CD4-positive, CD25-positive, alpha-beta regulatory T cell (primary cell): ENCODE measurements around the gene FAM156A. TPM values are rescaled to one million over a fixed set of nuclear protein-coding genes. Genes with fewer than 3 reads are reported as not detected.
"Not testable (repeated sequence)": the region's sequence is repeated elsewhere in the genome, so short reads cannot be mapped to it uniquely, and the experiment has no call there.

Experiments used
- ATAC-seq, 2 donors: fragments of 150-1000 bp; cut with Tn5 transposase; one replicate each; pipeline ENCODE4 v1.10.0; 2021; ENCODE audit warnings: low read depth in 2 of 2, moderate number of reproducible peaks in 2 of 2, moderate library complexity in 1 of 2
- DNase-seq, 3 donors: peaks; one replicate each; pipeline versions ENCODE4 v3.0.0 to v3.0.0-alpha.2; 2012 to 2022; ENCODE audit warnings: mixed read lengths in 1 of 3
- H3K27ac ChIP-seq: one replicate; pipeline ENCODE4 v1.7.0; 2013; ENCODE audit warnings: mild to moderate bottlenecking, low read length; ENCODE audit not compliant: insufficient read depth, poor library complexity, severe bottlenecking
- H3K27me3 ChIP-seq: one replicate; pipeline ENCODE4 v1.7.0; 2013; ENCODE audit warnings: low read length; ENCODE audit not compliant: control insufficient read depth, insufficient read depth
- H3K36me3 ChIP-seq: one replicate; pipeline ENCODE4 v1.7.0; 2013; ENCODE audit warnings: mild to moderate bottlenecking, low read length, moderate library complexity; ENCODE audit not compliant: control insufficient read depth, insufficient read depth
- H3K4me1 ChIP-seq: 2 replicates; pipeline ENCODE4 v1.7.0; 2013; ENCODE audit warnings: mild to moderate bottlenecking, low read length; ENCODE audit not compliant: insufficient read depth, control insufficient read depth, poor library complexity, severe bottlenecking
- H3K4me3 ChIP-seq: one replicate; pipeline ENCODE4 v1.7.0; 2013; ENCODE audit warnings: low read depth, mild to moderate bottlenecking, low read length, moderate library complexity
- H3K9me3 ChIP-seq, 2 experiments: 1 replicate in 1 of 2; 2 replicates in 1 of 2; pipeline ENCODE4 v1.7.0; 2013; ENCODE audit warnings: low read length in 2 of 2, mild to moderate bottlenecking in 1 of 2, moderate library complexity in 1 of 2; ENCODE audit not compliant: control insufficient read depth in 2 of 2
- H3K27ac Mint-ChIP-seq, 3 donors: one replicate each; pipeline ENCODE4 v1.8.0; 2020 to 2022; ENCODE audit warnings: mild to moderate bottlenecking in 3 of 3, mixed read lengths in 3 of 3, moderate library complexity in 2 of 3
- H3K27me3 Mint-ChIP-seq: one replicate; pipeline ENCODE4 v1.8.0; 2022; ENCODE audit warnings: mild to moderate bottlenecking, mixed read lengths
- H3K36me3 Mint-ChIP-seq: one replicate; pipeline ENCODE4 v1.8.0; 2020; ENCODE audit warnings: mixed read lengths
- H3K4me1 Mint-ChIP-seq, 4 donors: one replicate each; pipeline ENCODE4 v1.8.0; 2020 to 2022; ENCODE audit warnings: mixed read lengths in 4 of 4, mild to moderate bottlenecking in 1 of 4
- H3K4me3 Mint-ChIP-seq, 4 donors: one replicate each; pipeline ENCODE4 v1.8.0; 2020 to 2022; ENCODE audit warnings: mild to moderate bottlenecking in 4 of 4, mixed read lengths in 4 of 4, moderate library complexity in 3 of 4
- H3K9me3 Mint-ChIP-seq, 7 donors: one replicate each; pipeline ENCODE4 v1.8.0; 2020 to 2022; ENCODE audit warnings: mixed read lengths in 7 of 7, mild to moderate bottlenecking in 3 of 7, moderate library complexity in 2 of 7
- polyA plus RNA-seq, 4 donors: library from polyadenylated mRNA; unstranded; fragments of 300-500 nt; fragmentation: Illumina TruSeq; gene quantifications; one replicate each; pipeline ENCODE4 v1.2.3, GENCODE V29; 2021
- total RNA-seq: library from RNA; stranded (reverse); gene quantifications from one replicate; pipeline ENCODE4 v1.2.3, GENCODE V29; 2022

Gene FAM156A
- total and polyA plus RNA-seq, 5 donors from 2014 or later = 3.3 to 20.0 (median 3.7) TPM

DNA sequence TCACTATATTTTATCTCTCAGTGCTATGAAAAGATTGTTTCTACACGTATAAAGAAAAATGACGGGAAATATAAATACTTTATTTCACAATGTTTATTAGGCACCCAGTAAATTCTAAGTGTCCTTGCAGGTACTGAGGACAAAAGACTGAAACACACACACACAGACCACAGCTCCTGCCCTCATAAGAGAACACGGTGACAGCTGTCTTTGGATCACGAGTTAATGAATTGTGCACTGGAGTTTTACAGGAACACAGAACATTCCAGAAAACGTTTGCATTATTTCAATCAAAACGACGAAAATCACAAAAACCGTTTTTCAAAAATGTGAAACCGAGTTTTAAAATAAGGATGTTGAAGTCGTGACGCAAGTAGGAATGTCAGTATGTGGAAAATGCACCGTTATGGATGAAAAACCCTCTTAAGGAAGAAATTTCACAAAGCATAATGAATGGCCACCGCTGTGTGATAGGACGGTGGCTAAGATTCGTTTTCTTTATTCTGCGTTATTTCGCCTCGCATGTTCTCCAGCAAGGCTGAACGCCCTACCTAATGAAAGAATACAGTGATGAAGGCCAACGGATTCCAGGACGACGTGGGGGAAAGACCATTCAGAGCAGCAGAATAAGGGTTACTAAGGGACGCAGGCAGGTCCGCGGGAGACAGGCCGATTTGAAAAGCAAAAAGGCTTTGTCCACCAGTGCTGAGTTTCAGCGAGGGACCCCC is 24.2 kb downstream of the FAM156A start:
- Histone ChIP-seq H3K4me3 (peak overlapping the region; percentile 74), H3K36me3 (no peaks in the 10 kb centered on the region), H3K27ac (peak overlapping the region; percentile 94), H3K4me1 (peaks cover 9% of the 10 kb centered on the region), H3K9me3 (no peaks in the 10 kb centered on the region), H3K27me3 (no peaks in the 10 kb centered on the region)
- Mint-ChIP-seq H3K36me3 (peaks cover 4% of the 10 kb centered on the region), H3K4me1 (peaks cover 0 to 19% (median 7%) of the 10 kb centered on the region in 4 donors), H3K27ac (peak overlapping the region; percentile 95 to 100 (median 99)), H3K27me3 (peaks cover 9% of the 10 kb centered on the region), H3K4me3 (peak overlapping the region; percentile 90 to 98 (median 94)), H3K9me3 (peaks cover 0 to 7% (median 0%) of the 10 kb centered on the region in 7 donors)
- no peak for DNase-seq
- peak in 1 of 2 donors; percentile 9 for ATAC-seq

DNA sequence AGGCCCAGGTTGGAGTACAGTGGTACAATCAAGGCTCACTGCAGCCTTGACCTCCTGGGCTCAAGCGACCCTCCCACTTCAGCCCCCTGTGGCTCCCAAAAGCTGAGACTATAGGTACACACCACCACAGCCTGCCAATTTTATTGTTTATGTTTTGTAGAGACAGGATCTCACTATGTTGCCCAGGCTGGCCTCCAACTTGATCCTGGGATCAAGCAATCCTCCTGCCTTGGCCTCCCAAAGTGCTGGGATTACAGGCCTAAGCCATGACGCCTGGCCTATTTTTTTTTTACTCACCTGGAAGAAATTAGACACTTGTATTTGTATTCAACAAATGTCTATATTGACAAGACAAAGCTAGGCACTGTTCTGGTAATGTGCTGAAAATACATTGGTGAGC is 25.1 kb downstream of the FAM156A start:
- ATAC-seq (no peak), DNase-seq (no peak)
- no peaks in the 10 kb centered on the region for H3K27me3 ChIP-seq
- no peaks in the 10 kb centered on the region for H3K36me3 ChIP-seq
- no peak overlapping the region for H3K27ac ChIP-seq
- no peaks in the 10 kb centered on the region for H3K9me3 ChIP-seq
- Mint-ChIP-seq H3K9me3 (peaks cover 0 to 7% (median 0%) of the 10 kb centered on the region in 7 donors), H3K4me3 (peak overlapping the region; percentile 21 to 90 (median 48)), H3K27ac (no peak overlapping the region), H3K27me3 (peaks cover 9% of the 10 kb centered on the region), H3K4me1 (peaks cover 0 to 19% (median 7%) of the 10 kb centered on the region in 4 donors), H3K36me3 (peaks cover 4% of the 10 kb centered on the region)
- no peak overlapping the region for H3K4me3 ChIP-seq
- peaks cover 9% of the 10 kb centered on the region for H3K4me1 ChIP-seq

DNA sequence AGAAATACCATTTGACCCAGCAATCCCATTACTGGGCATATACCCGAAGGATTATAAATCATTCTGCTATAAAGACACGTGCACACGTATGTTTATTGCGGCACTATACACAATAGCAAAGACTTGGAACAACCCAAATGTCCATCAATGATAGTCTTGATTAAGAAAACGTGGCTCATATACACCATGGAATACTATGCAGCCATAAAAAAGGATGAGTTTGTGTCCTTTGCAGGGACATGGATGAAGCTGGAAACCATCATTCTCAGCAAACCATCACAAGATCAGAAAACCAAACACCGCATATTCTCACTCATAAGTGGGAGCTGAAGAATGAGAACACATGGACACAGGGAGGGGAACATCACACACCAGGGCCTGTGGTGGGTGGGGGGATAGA is 28.1 kb downstream of the FAM156A start:
- H3K4me1 Mint-ChIP-seq = peaks cover 0 to 18% (median 10%) of the 10 kb centered on the region in 4 donors
- H3K27me3 ChIP-seq, H3K36me3 Mint-ChIP-seq, ATAC-seq, H3K27ac ChIP-seq, DNase-seq, H3K4me3 Mint-ChIP-seq, H3K4me1 ChIP-seq, H3K4me3 ChIP-seq, H3K9me3 ChIP-seq, H3K27ac Mint-ChIP-seq, H3K9me3 Mint-ChIP-seq, H3K36me3 ChIP-seq: not testable (repeated sequence)
- peaks cover 13% of the 10 kb centered on the region for H3K27me3 Mint-ChIP-seq

DNA sequence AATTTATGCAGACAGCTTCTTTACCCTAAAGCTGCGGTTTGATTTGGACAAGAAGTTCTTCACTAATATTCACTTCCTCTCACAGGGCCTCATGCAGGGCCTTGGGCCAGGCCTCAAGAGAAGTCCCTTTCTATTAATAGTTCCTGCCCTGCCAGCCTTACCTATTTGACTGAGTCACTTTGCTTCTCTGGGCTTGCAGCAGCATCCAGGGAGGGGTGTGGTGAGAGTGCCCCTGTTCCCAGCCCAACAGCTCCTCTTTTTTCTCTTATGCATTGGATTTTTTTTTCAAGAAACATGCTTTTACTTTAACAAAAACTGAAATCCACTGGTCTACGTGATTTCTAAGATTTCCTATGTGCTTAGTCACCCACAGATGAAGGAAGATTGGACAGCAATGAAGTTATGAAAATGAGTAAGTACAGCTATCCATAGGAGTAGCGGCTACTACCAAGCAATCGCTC is 34.5 kb downstream of the FAM156A start:
- no peak for DNase-seq
- H3K36me3 ChIP-seq = no peaks in the 10 kb centered on the region
- peaks cover 16% of the 10 kb centered on the region for H3K27me3 Mint-ChIP-seq
- H3K27ac Mint-ChIP-seq = no peak overlapping the region
- H3K27me3 ChIP-seq = no peaks in the 10 kb centered on the region
- H3K27ac ChIP-seq = no peak overlapping the region
- H3K9me3 ChIP-seq = no peaks in the 10 kb centered on the region
- H3K36me3 Mint-ChIP-seq = no peaks in the 10 kb centered on the region
- H3K4me3 Mint-ChIP-seq = peak overlapping the region in 2 of 4 donors; percentile 15 to 95
- peaks cover 0 to 2% (median 0%) of the 10 kb centered on the region in 7 donors for H3K9me3 Mint-ChIP-seq
- ATAC-seq = no peak
- no peaks in the 10 kb centered on the region for H3K4me1 ChIP-seq
- peaks cover 0 to 20% (median 9%) of the 10 kb centered on the region in 4 donors for H3K4me1 Mint-ChIP-seq
- H3K4me3 ChIP-seq = no peak overlapping the region

DNA sequence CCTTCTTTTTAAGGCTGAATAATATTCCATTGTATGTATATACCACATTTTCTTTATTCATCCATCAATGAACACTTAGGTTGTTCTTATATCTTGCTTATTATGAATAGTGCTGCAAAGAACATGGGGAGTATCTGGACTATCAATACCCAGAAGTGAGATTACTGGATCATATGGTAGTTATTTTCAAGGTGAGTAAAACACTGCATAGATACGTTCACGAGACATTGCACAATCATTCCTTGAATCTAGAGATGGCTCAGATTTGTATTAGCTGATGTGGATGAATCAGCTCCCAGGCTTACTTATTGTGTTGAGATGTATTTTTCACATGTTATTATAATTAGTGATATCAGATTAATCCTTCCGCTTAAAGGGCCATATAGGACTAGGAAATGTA is 43.6 kb downstream of the FAM156A start:
- not testable (repeated sequence) for H3K36me3 ChIP-seq, H3K4me1 Mint-ChIP-seq, H3K4me1 ChIP-seq, H3K27ac ChIP-seq, H3K4me3 Mint-ChIP-seq, ATAC-seq, H3K27me3 ChIP-seq, H3K36me3 Mint-ChIP-seq, DNase-seq, H3K27me3 Mint-ChIP-seq, H3K4me3 ChIP-seq, H3K9me3 ChIP-seq, H3K27ac Mint-ChIP-seq, H3K9me3 Mint-ChIP-seq

DNA sequence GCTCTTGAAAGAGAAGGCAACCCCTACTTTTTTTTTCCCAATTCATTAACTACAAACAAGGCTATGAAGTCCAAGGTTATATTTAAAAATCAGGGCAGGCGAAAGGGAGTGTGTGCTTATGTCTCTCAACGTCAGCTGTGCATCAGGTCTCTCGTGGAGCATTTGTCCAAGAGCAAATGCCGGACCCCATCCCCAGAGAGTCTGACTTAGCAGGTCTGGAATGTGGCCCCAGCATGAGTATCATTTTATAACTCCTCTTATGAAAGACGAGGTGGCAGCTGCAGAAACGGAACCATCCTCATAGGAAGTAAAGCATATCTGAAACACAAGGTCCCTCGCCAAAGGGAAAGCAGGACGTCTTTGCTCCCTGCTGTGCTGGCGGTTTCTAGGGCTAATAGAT is 44.6 kb downstream of the FAM156A start:
- H3K27ac Mint-ChIP-seq, H3K4me1 Mint-ChIP-seq, ATAC-seq: not testable (repeated sequence)

DNA sequence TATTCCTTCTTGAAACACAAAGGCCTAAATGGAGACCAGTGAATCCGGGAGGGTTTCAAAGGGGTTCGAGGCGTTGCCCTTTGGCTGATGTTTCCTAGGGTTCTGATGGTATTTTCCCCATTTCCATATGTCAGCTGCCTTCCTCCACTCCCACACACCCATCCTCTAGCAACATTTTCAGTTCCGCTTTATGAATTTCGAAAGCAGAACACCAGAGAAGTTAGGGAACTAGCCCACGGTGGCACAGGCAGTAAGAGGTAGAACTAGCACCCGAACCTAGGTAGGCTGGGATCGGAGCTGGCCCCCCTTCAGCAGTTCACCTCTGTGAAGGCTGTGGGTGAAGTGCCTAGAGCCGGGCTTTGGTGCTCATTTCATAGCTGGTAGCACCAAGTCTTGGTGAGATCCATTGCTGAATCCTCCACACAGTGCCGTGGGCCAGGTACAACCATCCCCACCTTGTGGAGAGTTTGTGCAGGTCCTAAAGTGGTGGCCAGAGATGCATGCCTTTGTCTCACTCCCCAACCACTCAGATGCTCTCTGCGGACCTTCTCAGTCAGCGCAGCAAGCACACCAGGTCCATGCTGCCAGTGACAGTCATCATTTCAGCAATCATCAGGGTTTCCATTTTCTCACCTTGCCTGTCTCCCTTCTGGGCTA is 48.9 kb downstream of the FAM156A start:
- H3K4me3 ChIP-seq, H3K27me3 Mint-ChIP-seq, H3K4me1 Mint-ChIP-seq, H3K36me3 Mint-ChIP-seq, H3K27ac Mint-ChIP-seq, H3K4me3 Mint-ChIP-seq, ATAC-seq, H3K9me3 Mint-ChIP-seq, H3K27ac ChIP-seq, DNase-seq, H3K4me1 ChIP-seq, H3K27me3 ChIP-seq, H3K36me3 ChIP-seq, H3K9me3 ChIP-seq: not testable (repeated sequence)

More for the DNA sequence above, 44.6 kb downstream of the FAM156A start:
- not testable (repeated sequence) for H3K9me3 Mint-ChIP-seq, H3K36me3 Mint-ChIP-seq, H3K4me3 ChIP-seq, H3K27me3 Mint-ChIP-seq, H3K36me3 ChIP-seq, H3K4me3 Mint-ChIP-seq, H3K9me3 ChIP-seq, H3K27ac ChIP-seq, DNase-seq, H3K4me1 ChIP-seq, H3K27me3 ChIP-seq

DNA sequence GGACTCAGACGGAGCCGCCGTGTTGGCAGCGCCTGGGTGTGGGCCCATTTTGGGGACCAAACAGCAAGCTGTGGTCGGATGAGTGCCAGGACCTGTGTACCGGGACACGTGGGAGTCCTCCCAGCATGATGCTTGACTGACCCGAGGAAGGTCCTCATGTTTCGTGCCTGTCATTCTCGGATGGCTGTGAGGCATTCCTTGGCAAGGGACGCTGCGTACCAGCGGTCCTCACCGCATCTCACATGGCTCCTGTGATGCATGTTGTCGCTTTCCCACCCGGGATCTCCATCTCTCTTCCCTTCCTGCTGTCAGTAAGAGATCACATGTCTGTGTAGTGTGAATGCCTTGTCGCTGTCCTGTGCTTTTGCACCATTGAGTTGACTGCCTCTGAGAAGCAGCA is 50.4 kb downstream of the FAM156A start:
- H3K4me3 Mint-ChIP-seq, H3K27me3 Mint-ChIP-seq, ATAC-seq, H3K27ac ChIP-seq, H3K27me3 ChIP-seq, H3K9me3 ChIP-seq, H3K4me3 ChIP-seq, H3K27ac Mint-ChIP-seq, H3K4me1 Mint-ChIP-seq, H3K9me3 Mint-ChIP-seq, H3K36me3 Mint-ChIP-seq, H3K4me1 ChIP-seq, DNase-seq, H3K36me3 ChIP-seq: not testable (repeated sequence)
